OCI-M1 (cell line): ENCODE data around the gene MICOS13.

Experiments used
- DNase-seq: peaks from one replicate; lab custom pipeline; 2025; lab: John Stamatoyannopoulos, UW

Gene MICOS13

DNA sequence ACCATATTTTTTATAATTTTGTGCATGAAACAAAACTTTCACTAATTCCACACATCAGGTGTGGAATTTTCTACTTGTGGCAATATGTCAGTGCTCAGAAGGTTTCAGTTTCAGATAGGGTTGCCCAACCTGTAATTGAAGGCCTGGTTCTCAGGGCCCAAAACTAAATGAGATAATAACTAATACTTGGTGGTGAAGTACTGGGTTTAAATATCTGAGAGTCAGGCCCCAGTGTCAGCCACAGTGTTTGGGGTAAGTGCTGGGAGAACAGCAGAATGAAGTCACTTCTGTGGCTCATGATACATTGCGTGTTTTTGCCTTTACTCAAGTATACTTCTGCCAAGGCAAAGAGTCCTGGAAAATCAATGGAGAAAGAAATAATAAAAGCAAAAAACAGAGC, 51.9 kb downstream of the MICOS13 start:
- peak; percentile 12 for DNase-seq
